IMR-90 (cell line): Measurements from ENCODE around the gene ASIC2. TPM values are rescaled to one million over a fixed set of nuclear protein-coding genes. Genes with fewer than 3 reads are reported as not detected.

Source experiments
- ATAC-seq: fragments of 200-7000 bp; cut with Tn5 transposase; 2 replicates; pipeline ENCODE4 v1.9.1; 2020; ENCODE audit warnings: low read depth, mild to moderate bottlenecking, moderate library complexity
- BruUV-seq: library from RNA; stranded (reverse); fragments of 400-500 nt; replicated peaks from 2 replicates; lab custom pipeline; 2021; lab: Mats Ljungman, UMichigan
- CTCF ChIA-PET: fragments of 300-600 bp; formaldehyde crosslinking; extraction: SDS; loops from one replicate; lab custom pipeline; 2021; ENCODE audit warnings: antibody characterized with exemption; lab: Yijun Ruan, JAX
- POLR2A ChIA-PET: fragments of 300-600 bp; sonication (Branson Sonifier 250); formaldehyde crosslinking; loops from one replicate; lab custom pipeline; 2022; ENCODE audit warnings: antibody characterized with exemption; ENCODE audit not compliant: unreplicated experiment; lab: Charles Lee
- DNase-seq: peaks from one replicate; pipeline ENCODE4 v3.0.0; 2013
- H2AFZ ChIP-seq: replicated peaks from 2 replicates; pipeline ENCODE3; 2013; ENCODE audit warnings: low read length, mild to moderate bottlenecking; ENCODE audit not compliant: poor library complexity
- H2AK5ac ChIP-seq: 2 replicates; pipeline ENCODE4 v1.6.1; 2013; ENCODE audit warnings: low read depth, low read length, inconsistent platforms
- H2AK9ac ChIP-seq: replicated peaks from 2 replicates; pipeline ENCODE3; 2013; ENCODE audit warnings: mild to moderate bottlenecking, low read depth, low read length, moderate library complexity; ENCODE audit not compliant: poor library complexity
- H2BK120ac ChIP-seq: 2 replicates; pipeline ENCODE4 v1.6.1; 2013; ENCODE audit warnings: low read depth, low read length, inconsistent platforms
- H2BK15ac ChIP-seq: 3 replicates; pipeline ENCODE4 v1.6.1; 2013; ENCODE audit warnings: low read depth, low read length, inconsistent platforms
- H2BK20ac ChIP-seq: 2 replicates; pipeline ENCODE4 v1.6.1; 2013; ENCODE audit warnings: low read depth, mild to moderate bottlenecking, inconsistent platforms, low read length, moderate library complexity
- H2BK5ac ChIP-seq: 2 replicates; pipeline ENCODE4 v1.6.1; 2013; ENCODE audit warnings: mild to moderate bottlenecking, low read depth, low read length, inconsistent platforms; ENCODE audit not compliant: poor library complexity, severe bottlenecking
- H3K14ac ChIP-seq: replicated peaks from 2 replicates; pipeline ENCODE4 v1.6.1; 2013; ENCODE audit warnings: low read depth, low read length, inconsistent platforms
- H3K18ac ChIP-seq: 2 replicates; pipeline ENCODE4 v1.6.1; 2013; ENCODE audit warnings: low read depth, low read length, control low read depth
- H3K23ac ChIP-seq: 2 replicates; pipeline ENCODE4 v1.6.1; 2013; ENCODE audit warnings: low read depth, low read length, inconsistent platforms
- H3K27ac ChIP-seq: 2 replicates; pipeline ENCODE4 v1.5.1; 2013; ENCODE audit warnings: mild to moderate bottlenecking, control low read depth, low read length; ENCODE audit not compliant: insufficient read depth
- H3K27me3 ChIP-seq: 2 replicates; pipeline ENCODE4 v1.6.1; 2013; ENCODE audit warnings: low read length; ENCODE audit not compliant: control insufficient read depth, insufficient read depth
- H3K36me3 ChIP-seq: 2 replicates; pipeline ENCODE4 v1.6.1; 2013; ENCODE audit warnings: low read length, mixed read lengths; ENCODE audit not compliant: control insufficient read depth, insufficient read depth
- H3K4ac ChIP-seq: 2 replicates; pipeline ENCODE4 v1.6.1; 2013; ENCODE audit warnings: low read depth, low read length, inconsistent platforms
- H3K4me1 ChIP-seq: 2 replicates; pipeline ENCODE4 v1.6.1; 2013; ENCODE audit warnings: low read length, mixed read lengths; ENCODE audit not compliant: control insufficient read depth, insufficient read depth
- H3K4me2 ChIP-seq: 2 replicates; pipeline ENCODE4 v1.6.1; 2013; ENCODE audit warnings: low read depth, mild to moderate bottlenecking, control low read depth, low read length, moderate library complexity
- H3K4me3 ChIP-seq: 2 replicates; pipeline ENCODE4 v1.5.1; 2013; ENCODE audit warnings: low read depth, mild to moderate bottlenecking, control low read depth, low read length, moderate library complexity; ENCODE audit not compliant: insufficient read depth
- H3K56ac ChIP-seq: 2 replicates; pipeline ENCODE4 v1.6.1; 2013; ENCODE audit warnings: low read length, inconsistent platforms; ENCODE audit not compliant: insufficient read depth; ENCODE audit errors: extremely low read depth
- H3K79me1 ChIP-seq, 2 experiments: 2 replicates each; pipeline ENCODE4 v1.6.1; 2013; ENCODE audit warnings: low read length in 2 of 2, inconsistent platforms in 1 of 2, low read depth in 1 of 2
- H3K9ac ChIP-seq: 2 replicates; pipeline ENCODE4 v1.6.1; 2013; ENCODE audit warnings: low read depth, low read length, control low read depth
- H3K9me1 ChIP-seq: 2 replicates; pipeline ENCODE4 v1.6.1; 2013; ENCODE audit warnings: low read length, inconsistent platforms; ENCODE audit not compliant: insufficient read depth
- H3K9me3 ChIP-seq: 2 replicates; pipeline ENCODE4 v1.6.1; 2013; ENCODE audit warnings: low read length; ENCODE audit not compliant: control insufficient read depth, insufficient read depth
- H4K20me1 ChIP-seq: 2 replicates; pipeline ENCODE4 v1.6.1; 2013; ENCODE audit warnings: low read length, inconsistent platforms; ENCODE audit not compliant: insufficient read depth
- H4K5ac ChIP-seq: 2 replicates; pipeline ENCODE4 v1.6.1; 2013; ENCODE audit warnings: mild to moderate bottlenecking, low read depth, low read length, control low read depth
- H4K8ac ChIP-seq, 2 experiments: 2 replicates each; pipeline ENCODE4 v1.6.1; 2013; ENCODE audit warnings: low read depth in 2 of 2, low read length in 2 of 2, control low read depth in 1 of 2, inconsistent platforms in 1 of 2
- H4K91ac ChIP-seq: 2 replicates; pipeline ENCODE4 v1.6.1; 2013; ENCODE audit warnings: low read depth, low read length, inconsistent platforms; ENCODE audit not compliant: insufficient read depth
- CEBPB ChIP-seq: IDR thresholded peaks from 2 replicates; pipeline ENCODE4 v1.6.1; 2012; ENCODE audit warnings: low read depth, low read length, improper control_type of control experiment
- CHD1 ChIP-seq: IDR thresholded peaks from 2 replicates; pipeline ENCODE4 v1.6.1; 2012; ENCODE audit warnings: low read depth, low read length, improper control_type of control experiment
- FOS ChIP-seq: fragments of 150-350 bp; IDR thresholded peaks from 2 replicates; pipeline ENCODE4 v1.6.1; 2016; ENCODE audit warnings: low read depth, low read length
- MXI1 ChIP-seq: IDR thresholded peaks from 2 replicates; pipeline ENCODE4 v1.6.1; 2012; ENCODE audit warnings: low read depth, mild to moderate bottlenecking, low read length, moderate library complexity, borderline replicate concordance
- NFE2L2 ChIP-seq: fragments of 150-350 bp; IDR thresholded peaks from 2 replicates; pipeline ENCODE4 v1.6.1; 2016; ENCODE audit warnings: low read depth, mild to moderate bottlenecking, low read length
- RAD21 ChIP-seq: IDR thresholded peaks from 2 replicates; pipeline ENCODE4 v1.6.1; 2012; ENCODE audit warnings: low read length, improper control_type of control experiment
- RCOR1 ChIP-seq: IDR thresholded peaks from 2 replicates; pipeline ENCODE4 v1.6.1; 2012; ENCODE audit warnings: mild to moderate bottlenecking, low read length, improper control_type of control experiment; ENCODE audit not compliant: insufficient replicate concordance
- RFX5 ChIP-seq: IDR thresholded peaks from 2 replicates; pipeline ENCODE4 v1.8.0; 2012; ENCODE audit warnings: low read depth, mild to moderate bottlenecking, low read length, moderate library complexity
- SMC3 ChIP-seq: fragments of 150-350 bp; IDR thresholded peaks from 2 replicates; pipeline ENCODE4 v1.6.1; 2016; ENCODE audit warnings: low read depth, mild to moderate bottlenecking, antibody characterized with exemption, low read length, moderate library complexity
- WGBS, 2 experiments: methylation state at CpG; one replicate each; pipeline versions ENCODE4 v1.1.5 to v1.1.7; 2013; ENCODE audit warnings: missing lambda C conversion rate in 2 of 2; ENCODE audit not compliant: insufficient read length in 1 of 2; ENCODE audit errors: extremely low coverage in 2 of 2; 5-methylcytosine and 5-hydroxymethylcytosine counted together
- dilution Hi-C: fragments of 300-500 bp; cut with HindIII; formaldehyde crosslinking; loops from one replicate; pipeline ENCODE4 v1.14.3; 2018; ENCODE audit warnings: low sequenced_read_pairs; ENCODE audit not compliant: unreplicated experiment
- in situ Hi-C: fragments of 300-500 bp; cut with MboI; formaldehyde crosslinking; loops from 3 replicates; pipeline ENCODE4 v1.14.3; 2019; ENCODE audit warnings: low sequenced_read_pairs, inconsistent platforms, mixed read lengths
- intact Hi-C: fragments of 100-400 bp; cut with micrococcal nuclease; formaldehyde crosslinking; loops from 2 replicates; pipeline ENCODE4 v1.10.0; 2022
- polyA plus RNA-seq, 3 experiments: library from polyadenylated mRNA; depleted of rRNA; stranded (reverse); fragments of >200 nt; gene quantifications; 2 replicates each; pipeline ENCODE4 v1.2.3, GENCODE V29; 2012; ENCODE audit warnings: low replicate concordance in 1 of 3
- total RNA-seq: library from RNA; depleted of rRNA; stranded (reverse); fragments of >200 nt; gene quantifications from 2 replicates; pipeline ENCODE4 v1.2.3, GENCODE V29; 2012
- TF ChIP-seq, protein P1 (sequence below): fragments of 150-350 bp; IDR thresholded peaks from 2 replicates; pipeline ENCODE4 v1.6.1; 2016; ENCODE audit warnings: low read depth, mild to moderate bottlenecking, low read length, moderate library complexity, borderline replicate concordance

Gene ASIC2
- total and polyA plus RNA-seq, 2 of the 4 experiments (the other 2 are of a cell fraction) = under 0.01 to 0.15 TPM

- H2BK20ac ChIP-seq = no peak overlapping the region
- ATAC-seq (no peak), DNase-seq (no peak)
- no peak overlapping the region for H3K4ac ChIP-seq
- no peak for TF ChIP-seq NFE2L2
- TF ChIP-seq RFX5 = no peak
- TF ChIP-seq CHD1 = no peak
- TF ChIP-seq, protein P1, sequence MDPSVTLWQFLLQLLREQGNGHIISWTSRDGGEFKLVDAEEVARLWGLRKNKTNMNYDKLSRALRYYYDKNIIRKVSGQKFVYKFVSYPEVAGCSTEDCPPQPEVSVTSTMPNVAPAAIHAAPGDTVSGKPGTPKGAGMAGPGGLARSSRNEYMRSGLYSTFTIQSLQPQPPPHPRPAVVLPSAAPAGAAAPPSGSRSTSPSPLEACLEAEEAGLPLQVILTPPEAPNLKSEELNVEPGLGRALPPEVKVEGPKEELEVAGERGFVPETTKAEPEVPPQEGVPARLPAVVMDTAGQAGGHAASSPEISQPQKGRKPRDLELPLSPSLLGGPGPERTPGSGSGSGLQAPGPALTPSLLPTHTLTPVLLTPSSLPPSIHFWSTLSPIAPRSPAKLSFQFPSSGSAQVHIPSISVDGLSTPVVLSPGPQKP = no peak
- no peak for TF ChIP-seq CEBPB
- no peak for TF ChIP-seq MXI1
- TF ChIP-seq SMC3 = no peak
- no peak for TF ChIP-seq RAD21
- TF ChIP-seq RCOR1 = no peak
- no peak for TF ChIP-seq FOS
- no peaks in the 10 kb centered on the region for H3K79me1 ChIP-seq
- BruUV-seq = no TSS peak
- H3K36me3 ChIP-seq = no peaks in the 10 kb centered on the region
- dilution Hi-C loops = no loop called here
- no peak overlapping the region for H3K23ac ChIP-seq
- H3K27ac ChIP-seq = no peak overlapping the region
- H3K18ac ChIP-seq = no peak overlapping the region
- H2AK9ac ChIP-seq = no peak overlapping the region
- H3K4me3 ChIP-seq = no peak overlapping the region
- intact Hi-C loops = no loop called here
- in situ Hi-C loops = no loop called here
- no peak overlapping the region for H2AFZ ChIP-seq
- H4K8ac ChIP-seq = no peak overlapping the region
- no peak overlapping the region for H4K91ac ChIP-seq
- no peak overlapping the region for H3K4me2 ChIP-seq
- no peak overlapping the region for H3K56ac ChIP-seq
- H3K9ac ChIP-seq = no peak overlapping the region
- H3K9me3 ChIP-seq = no peaks in the 10 kb centered on the region
- no peak overlapping the region for H2AK5ac ChIP-seq
- ChIA-PET CTCF (no interaction called here), POLR2A (no interaction called here)
- no peak overlapping the region for H2BK5ac ChIP-seq
- no peaks in the 10 kb centered on the region for H3K27me3 ChIP-seq
- H2BK15ac ChIP-seq = no peak overlapping the region; the same call in 2 of the 3 replicates
- WGBS, 2 experiments = no CpG with 5 or more reads among the region's 2 CpGs
- H4K20me1 ChIP-seq = no peaks in the 10 kb centered on the region
- H3K9me1 ChIP-seq = no peaks in the 10 kb centered on the region
- no peak overlapping the region for H2BK120ac ChIP-seq
- no peak overlapping the region for H4K5ac ChIP-seq
- H3K14ac ChIP-seq = no peak overlapping the region
- H3K4me1 ChIP-seq = peaks cover 2% of the 10 kb centered on the region; the same call in 1 of the 2 replicates
Observed at GRCh38 chr17:33273271-33273670, 19.8 kb downstream of the ASIC2 start.
